ENCODE measurements around the gene UFC1. TPM values are rescaled to one million over a fixed set of nuclear protein-coding genes. Genes with fewer than 3 reads are reported as not detected.

Gene UFC1
- 102 and 110 TPM in 2 replicates for total RNA-seq
- polyA plus RNA-seq = 115 and 149 TPM in 2 replicates
- 198 and 222 TPM in 2 replicates for polyA plus RNA-seq (2011; cell fraction: cytosol; rRNA removed)
- polyA plus RNA-seq (2011; cell fraction: nucleus; rRNA removed) = 63.9 and 87.7 TPM in 2 replicates
- 124 and 128 TPM in 2 replicates for polyA plus RNA-seq (2012)
- polyA minus RNA-seq = 68.2 and 73.7 TPM in 2 replicates
- polyA minus RNA-seq (2011; cell fraction: cytosol; rRNA and poly(A)+ RNA removed) = 45.0 TPM
- polyA minus RNA-seq (2011; cell fraction: nucleus; rRNA and poly(A)+ RNA removed) = 22.1 and 30.2 TPM in 2 replicates
- Bru-seq, nascent RNA = percentile 69 among the genes with signal in this experiment
- percentile 93 among the genes with signal in this experiment for BruChase-seq, experiment 1, labeled RNA remaining after a 6-hour chase
- percentile 80 among the genes with signal in this experiment for BruChase-seq, experiment 2, labeled RNA remaining after a 2-hour chase
- long read RNA-seq, transcript UFC1-206 (5 exons, 617 nt) = minor isoform, 22 of 312 reads
- long read RNA-seq, transcript UFC1-201 (6 exons, 1,114 nt) = major isoform, 263 of 312 reads
- long read RNA-seq, partial matches to known transcripts = 4 of 312 reads
- long read RNA-seq, other reads (novel, unspliced or antisense) = 21 of 312 reads

DNA sequence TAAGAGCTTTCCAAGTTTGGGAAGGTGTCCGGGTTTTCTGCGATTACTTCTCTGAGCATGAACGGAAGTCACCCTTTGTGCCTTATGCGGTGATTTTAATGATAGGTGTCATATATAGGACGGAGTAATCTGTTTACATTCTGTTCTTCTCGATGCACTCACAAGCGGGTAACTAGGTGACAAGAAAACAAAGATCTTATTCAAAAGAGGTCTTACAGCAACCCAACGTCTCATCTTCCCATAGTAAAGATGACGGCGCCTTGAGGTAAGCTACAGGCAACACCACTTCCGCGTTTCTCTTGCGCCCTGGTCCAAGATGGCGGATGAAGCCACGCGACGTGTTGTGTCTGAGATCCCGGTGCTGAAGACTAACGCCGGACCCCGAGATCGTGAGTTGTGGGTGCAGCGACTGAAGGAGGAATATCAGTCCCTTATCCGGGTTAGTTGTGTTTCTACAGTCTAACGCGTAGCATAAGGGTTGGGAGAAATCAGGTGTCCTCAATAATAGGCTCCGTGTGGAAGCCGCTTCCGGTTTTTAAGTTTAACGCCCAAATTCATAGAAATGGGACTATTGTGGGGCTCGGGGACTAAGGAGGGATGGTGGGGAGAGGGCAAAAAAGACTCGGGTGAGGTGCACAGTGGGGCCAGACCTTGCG lies at the start of gene UFC1:
Gene UFC1 (plus strand): TSS at position 297 of the 656 bp plus-strand sequence. CDS start 20 bp downstream, at position 317.
- POLR2A ChIA-PET = interaction anchor here (1.0 kb wide), 1 partner anchor 21 kb away, joined by 11 read pairs; the partner anchor contains the start of gene DEDD

More for the DNA sequence above, at the start of gene UFC1:
- Histone ChIP-seq H3K79me2 (ENCODE audit: control insufficient read depth, insufficient read depth, low read length) (no peaks in the 10 kb centered on the region), H3K27ac (ENCODE audit: insufficient read depth, low read depth, low read length) (peak within 1 kb of the TSS; percentile 81), H3K9me3 (replicated peaks; ENCODE audit: control insufficient read depth, insufficient read depth, low read length) (no peaks in the 10 kb centered on the region), H4K20me1 (replicated peaks; ENCODE audit: control insufficient read depth, extremely low read depth, insufficient read depth, low read length) (no peaks in the 10 kb centered on the region), H3K9ac (replicated peaks; ENCODE audit: extremely low read depth, insufficient read depth, low read length) (peak within 1 kb of the TSS; percentile 97), H3K36me3 (ENCODE audit: control insufficient read depth in 2 of 2, extremely low read depth in 1 of 2, insufficient read depth in 2 of 2, low read length in 2 of 2) (peaks cover 2 to 5% of the 10 kb centered on the region in 2 experiments), H3K4me1 (ENCODE audit: control insufficient read depth, extremely low read depth, insufficient read depth, low read length) (no peaks in the 10 kb centered on the region), H3K27me3 (ENCODE audit: control insufficient read depth in 2 of 2, insufficient read depth in 2 of 2, low read length in 2 of 2) (no peaks in the 10 kb centered on the region), H2AFZ (ENCODE audit: low read depth, low read length) (peak within 1 kb of the TSS; percentile 69), H3K4me3 (replicated peaks in 1 of 3; ENCODE audit: insufficient read depth in 1 of 3, low read depth in 1 of 3, low read length in 3 of 3) (peak within 1 kb of the TSS; percentile 24 to 77 (median 52)), H3K4me2 (ENCODE audit: insufficient read depth, low read length) (peak within 1 kb of the TSS; percentile 52), H3K9me1 (replicated peaks; ENCODE audit: control insufficient read depth, extremely low read depth, insufficient read depth, low read length) (no peaks in the 10 kb centered on the region)
- FAIRE-seq (peak; percentile 77), DNase-seq (ENCODE audit: low read depth, low spot score) (peak; percentile 91)
- TF ChIP-seq POLR2AphosphoS5 (IDR thresholded peaks at IDR 0.05; ENCODE audit: insufficient read depth, low read depth, low read length) (peak; percentile 68), FOS (IDR thresholded peaks at IDR 0.05; ENCODE audit: borderline replicate concordance, insufficient read depth, low read length) (no peak), EZH2 (IDR thresholded peaks at IDR 0.05; ENCODE audit: borderline replicate concordance, low read depth, low read length, severe bottlenecking) (no peak), MYC (IDR thresholded peaks at IDR 0.05; ENCODE audit: low read depth, low read length) (peak; percentile 74), POLR2A (IDR thresholded peaks at IDR 0.05; ENCODE audit: low read depth, low read length) (peak; percentile 86), GATA2 (IDR thresholded peaks at IDR 0.05; ENCODE audit: insufficient read depth, insufficient read length, low read depth, low read length) (no peak), JUN (IDR thresholded peaks at IDR 0.05; ENCODE audit: borderline replicate concordance, insufficient read depth, insufficient read length, low read depth) (no peak)
- TF ChIP-seq, protein P1, sequence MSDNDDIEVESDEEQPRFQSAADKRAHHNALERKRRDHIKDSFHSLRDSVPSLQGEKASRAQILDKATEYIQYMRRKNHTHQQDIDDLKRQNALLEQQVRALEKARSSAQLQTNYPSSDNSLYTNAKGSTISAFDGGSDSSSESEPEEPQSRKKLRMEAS (IDR thresholded peaks at IDR 0.05; ENCODE audit: insufficient read depth, insufficient read length) = peak; percentile 22
- TF ChIP-seq, protein P2, sequence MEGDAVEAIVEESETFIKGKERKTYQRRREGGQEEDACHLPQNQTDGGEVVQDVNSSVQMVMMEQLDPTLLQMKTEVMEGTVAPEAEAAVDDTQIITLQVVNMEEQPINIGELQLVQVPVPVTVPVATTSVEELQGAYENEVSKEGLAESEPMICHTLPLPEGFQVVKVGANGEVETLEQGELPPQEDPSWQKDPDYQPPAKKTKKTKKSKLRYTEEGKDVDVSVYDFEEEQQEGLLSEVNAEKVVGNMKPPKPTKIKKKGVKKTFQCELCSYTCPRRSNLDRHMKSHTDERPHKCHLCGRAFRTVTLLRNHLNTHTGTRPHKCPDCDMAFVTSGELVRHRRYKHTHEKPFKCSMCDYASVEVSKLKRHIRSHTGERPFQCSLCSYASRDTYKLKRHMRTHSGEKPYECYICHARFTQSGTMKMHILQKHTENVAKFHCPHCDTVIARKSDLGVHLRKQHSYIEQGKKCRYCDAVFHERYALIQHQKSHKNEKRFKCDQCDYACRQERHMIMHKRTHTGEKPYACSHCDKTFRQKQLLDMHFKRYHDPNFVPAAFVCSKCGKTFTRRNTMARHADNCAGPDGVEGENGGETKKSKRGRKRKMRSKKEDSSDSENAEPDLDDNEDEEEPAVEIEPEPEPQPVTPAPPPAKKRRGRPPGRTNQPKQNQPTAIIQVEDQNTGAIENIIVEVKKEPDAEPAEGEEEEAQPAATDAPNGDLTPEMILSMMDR (IDR thresholded peaks at IDR 0.05; ENCODE audit: extremely low read depth in 1 of 2, insufficient read depth in 1 of 2, low read depth in 1 of 2, low read length in 2 of 2) = no peak
- dilution Hi-C loops (cut with MboI; ENCODE audit: extremely low pct_ligation_motif_present, low sequenced_read_pairs) = no loop called here
- CTCF ChIA-PET = interaction anchor here (0.6 to 2.7 kb wide), 7 partner anchors 12 to 133 kb away, joined by 3 to 14 read pairs (median 3); partner anchors contain the start of genes DEDD, F11R and PPOX
- BruUV-seq (replicated peaks) = TSS peak; percentile 96
- intact Hi-C loops (cut with micrococcal nuclease) = loop anchor here (1.0 kb wide), 1 partner anchor 35 kb away; no protein-coding TSS in a partner anchor

All from endothelial cell of umbilical vein (primary cell).